Renal pelvis (tissue), 4 donors: Measurements from ENCODE around the gene PDIA5. TPM values are rescaled to one million over a fixed set of nuclear protein-coding genes. Genes with fewer than 3 reads are reported as not detected.
"Not testable (repeated sequence)": the region's sequence is repeated elsewhere in the genome, so short reads cannot be mapped to it uniquely, and the experiment has no call there.

Experiments
- DNase-seq: peaks from one replicate; pipeline ENCODE4 v3.0.0-alpha.2; 2013
- polyA plus RNA-seq, 3 donors: library from polyadenylated mRNA; unstranded; fragments of 120-200 nt; gene quantifications; one replicate each; pipeline ENCODE4 v1.2.1, GENCODE V29; 2013; ENCODE audit not compliant: insufficient read length in 3 of 3

PDIA5 gene
- polyA plus RNA-seq, 3 donors = 25.2 to 30.4 (median 25.9) TPM

DNA sequence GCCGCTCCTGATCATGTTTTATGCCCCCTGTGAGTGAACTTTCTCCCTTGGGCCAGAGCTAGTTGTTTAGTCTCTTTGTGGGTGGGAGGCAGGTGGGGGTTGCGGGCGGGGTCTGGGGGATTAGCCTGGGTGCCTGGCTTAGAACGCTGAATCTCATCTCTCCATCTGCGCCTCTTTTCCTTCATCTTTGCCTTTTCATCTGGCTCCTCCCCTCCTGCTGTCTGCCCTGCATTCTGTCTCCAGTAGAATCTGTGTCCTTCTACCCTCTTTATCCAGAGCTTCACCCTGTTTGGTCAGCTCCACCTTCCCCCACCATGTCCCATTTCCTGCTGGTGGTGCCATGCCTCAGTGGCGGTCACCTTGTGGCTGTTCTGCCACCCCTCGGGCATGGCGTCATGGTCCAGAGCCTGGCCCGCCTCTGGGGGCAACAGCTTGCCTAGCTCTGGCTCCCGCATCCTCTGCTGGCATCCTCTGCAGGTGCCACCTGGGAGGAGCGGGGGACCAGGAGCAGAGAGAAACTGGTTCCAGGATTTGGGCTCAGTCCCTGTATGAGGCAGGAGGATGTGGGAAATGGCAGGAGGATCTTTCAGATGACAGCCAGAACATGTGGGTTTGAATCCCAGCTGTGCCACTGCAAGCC, 44.3 kb downstream of the PDIA5 start:
- DNase-seq = no peak

DNA sequence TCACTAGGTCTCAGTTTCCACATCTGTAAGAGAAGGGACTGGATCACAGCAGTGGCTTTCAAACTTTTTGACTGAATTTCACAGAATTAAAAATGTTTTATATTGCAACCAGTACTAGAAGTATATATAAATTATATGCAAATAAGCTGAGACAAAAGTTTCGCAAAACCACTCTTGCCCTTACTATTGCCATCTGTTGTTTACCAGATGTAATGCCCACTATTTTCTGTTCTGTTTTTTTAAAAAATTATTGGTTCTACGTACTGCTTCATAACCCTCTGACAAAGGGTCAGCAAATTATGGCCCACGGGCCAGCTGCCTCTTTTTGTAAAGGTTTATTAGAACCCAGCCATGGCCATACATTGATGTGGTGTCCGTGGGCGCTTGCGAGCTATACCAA, 44.8 kb downstream of the PDIA5 start:
- DNase-seq = no peak

DNA sequence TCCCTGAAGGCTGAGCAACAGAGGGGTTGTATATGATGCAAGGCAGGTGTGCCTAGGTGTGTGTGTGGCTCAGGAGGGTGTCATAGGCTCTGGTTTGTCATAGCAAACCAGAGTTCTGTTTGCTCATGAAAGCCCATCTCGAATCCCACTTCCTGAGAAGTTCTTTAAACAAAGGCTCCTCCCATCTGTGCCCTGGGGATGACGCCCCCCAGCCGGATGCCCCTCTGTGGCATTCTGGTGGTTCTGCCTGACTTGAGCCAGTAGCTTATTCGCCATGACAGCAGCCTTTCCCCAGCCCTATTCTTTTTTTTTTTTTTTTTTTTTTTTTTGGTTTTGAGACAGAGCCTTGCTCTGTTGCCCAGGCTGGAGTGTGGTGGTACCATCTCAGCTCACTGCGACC, 45.4 kb downstream of the PDIA5 start:
- DNase-seq = no peak

DNA sequence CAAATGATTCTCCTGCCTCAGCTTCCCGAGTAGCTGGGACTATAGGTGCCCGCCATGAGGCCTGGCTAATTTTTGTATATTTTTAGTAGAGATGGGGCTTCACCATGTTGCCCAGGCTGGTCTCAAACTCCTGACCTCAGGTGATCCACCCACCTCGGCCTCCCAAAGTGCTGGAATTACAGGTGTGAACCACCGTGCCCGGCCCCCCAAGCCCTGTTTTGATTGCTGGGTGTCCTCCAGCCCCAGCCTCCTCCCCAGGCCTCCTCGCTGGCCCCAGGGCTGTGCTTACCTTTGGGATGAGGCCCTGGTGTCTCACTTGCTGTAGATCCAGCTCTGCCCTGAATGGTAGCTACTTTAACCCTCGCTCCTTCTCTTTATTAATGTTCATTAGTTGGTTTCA, 45.8 kb downstream of the PDIA5 start:
- DNase-seq = not testable (repeated sequence)

DNA sequence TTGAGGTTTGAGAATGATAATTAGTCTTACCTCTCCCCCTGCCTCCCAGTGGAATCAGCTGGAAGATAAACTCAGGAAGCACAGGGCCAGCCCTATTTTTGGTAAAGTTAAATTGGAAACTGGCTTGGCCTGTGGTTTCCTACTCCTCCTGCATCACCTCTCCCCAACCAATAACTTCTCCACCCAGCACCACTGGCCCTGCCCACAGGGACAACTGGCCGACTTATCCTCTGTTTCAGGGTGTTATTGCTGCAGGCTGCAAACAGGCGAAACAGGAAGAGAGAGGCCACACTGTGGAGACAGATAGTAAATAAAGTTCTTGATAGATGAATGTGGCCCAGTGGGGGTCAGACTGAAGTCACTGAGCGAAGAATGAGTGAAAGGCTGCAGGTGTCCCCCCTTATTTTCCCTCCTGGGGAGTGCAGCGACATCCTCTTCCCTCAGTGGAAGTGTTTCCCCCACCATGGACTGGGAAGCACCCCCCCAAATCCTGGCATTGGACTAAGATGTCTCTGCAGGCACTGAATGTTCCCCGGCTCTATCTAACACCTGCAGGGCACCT, 47.1 kb downstream of the PDIA5 start:
- DNase-seq = no peak

DNA sequence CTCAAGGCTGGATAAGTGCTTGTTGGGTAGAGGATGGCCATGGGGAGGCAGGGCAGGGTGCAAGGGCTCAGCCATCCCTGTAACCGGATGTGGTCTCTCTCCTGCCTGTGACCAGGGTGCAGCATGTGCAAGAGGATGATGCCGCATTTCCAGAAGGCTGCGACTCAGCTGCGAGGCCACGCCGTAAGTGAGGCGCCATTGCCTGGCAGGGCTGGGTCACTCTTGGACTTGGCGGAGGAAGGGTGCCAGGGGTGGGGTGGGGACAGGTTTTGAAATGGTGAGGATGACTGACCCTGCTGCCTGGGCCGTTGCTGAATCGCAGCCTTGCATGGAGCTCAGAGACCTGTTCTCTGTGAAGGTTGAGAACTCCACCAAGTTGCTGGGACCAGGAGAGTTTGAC, 49.3 kb downstream of the PDIA5 start:
- DNase-seq = no peak

DNA sequence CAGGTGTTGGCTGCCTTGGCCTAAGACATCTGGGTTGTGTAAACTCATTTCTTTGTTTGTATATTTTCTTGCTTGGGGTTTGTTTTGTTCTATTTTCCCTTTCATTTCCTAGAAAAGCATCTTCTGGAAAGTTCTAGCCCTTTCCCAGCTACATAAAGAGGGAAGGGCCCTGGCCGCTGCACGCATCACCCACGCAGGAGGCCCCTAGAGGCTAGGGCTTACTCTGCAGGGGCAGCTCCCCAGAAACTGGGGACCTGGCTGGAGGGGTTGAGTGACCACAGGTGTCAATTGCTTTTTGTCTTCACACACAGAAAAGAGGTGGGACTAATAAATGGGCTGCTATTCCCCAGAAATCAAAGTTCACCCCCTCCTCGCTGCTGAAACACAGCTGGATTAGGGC, 52.6 kb downstream of the PDIA5 start:
- DNase-seq = no peak

DNA sequence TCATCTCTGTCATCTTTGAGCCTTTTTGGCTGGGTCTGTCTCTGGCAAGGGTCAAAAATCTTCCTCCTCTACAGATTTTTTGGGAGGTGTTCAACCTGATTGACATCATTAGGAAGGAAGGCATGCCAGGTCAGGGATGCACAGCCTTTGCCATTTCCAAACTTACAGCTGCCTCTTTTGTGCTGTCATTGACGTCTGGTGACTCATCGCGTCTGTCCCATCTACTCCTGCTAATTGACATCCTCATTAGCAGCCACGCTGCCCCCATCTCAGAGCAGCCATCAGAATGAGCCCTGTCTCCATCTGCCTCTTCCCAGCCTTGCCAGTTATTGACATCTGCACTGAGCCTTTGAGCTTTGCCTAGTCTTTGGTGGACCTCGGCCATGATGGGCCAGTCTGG, 53.0 kb downstream of the PDIA5 start:
- DNase-seq = no peak

DNA sequence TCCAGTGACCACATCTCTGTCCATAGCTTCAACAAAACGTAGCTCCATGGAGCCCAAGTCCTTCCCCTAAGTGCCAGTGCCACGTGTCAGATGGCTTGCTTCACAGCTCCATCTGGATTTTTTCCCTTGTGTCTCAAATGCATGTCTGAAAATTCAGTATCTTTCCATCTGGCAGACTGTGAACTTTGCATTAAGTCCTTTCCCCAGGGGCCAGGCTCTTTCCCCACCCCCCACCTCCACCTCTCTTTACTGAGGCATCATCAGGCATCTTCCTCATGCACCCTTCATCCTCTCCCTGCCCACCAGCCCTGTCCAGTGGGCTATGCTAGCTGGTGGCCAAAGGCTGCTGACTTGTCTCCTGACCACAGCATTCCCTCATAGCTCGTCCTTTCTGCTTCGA, 53.7 kb downstream of the PDIA5 start:
- DNase-seq = no peak

DNA sequence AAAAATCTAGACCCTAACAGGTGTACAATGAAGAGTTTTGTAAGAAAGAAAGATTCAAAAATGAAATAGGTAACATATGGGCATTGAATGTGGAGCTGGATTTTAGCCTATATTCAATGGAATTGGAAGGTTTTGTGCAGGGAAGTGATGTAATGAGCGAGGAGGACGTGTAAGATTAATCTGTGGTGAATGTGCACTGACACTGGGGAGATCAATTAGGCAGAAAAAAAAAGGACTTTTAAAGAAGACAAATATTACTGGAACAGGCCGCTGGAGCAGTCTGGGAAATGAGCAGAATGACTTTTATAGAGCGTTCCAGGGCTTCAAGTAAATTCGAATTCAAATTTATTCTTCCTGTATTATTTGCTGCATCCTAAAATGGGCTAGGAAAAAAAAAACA, 55.2 kb downstream of the PDIA5 start:
- no peak for DNase-seq

DNA sequence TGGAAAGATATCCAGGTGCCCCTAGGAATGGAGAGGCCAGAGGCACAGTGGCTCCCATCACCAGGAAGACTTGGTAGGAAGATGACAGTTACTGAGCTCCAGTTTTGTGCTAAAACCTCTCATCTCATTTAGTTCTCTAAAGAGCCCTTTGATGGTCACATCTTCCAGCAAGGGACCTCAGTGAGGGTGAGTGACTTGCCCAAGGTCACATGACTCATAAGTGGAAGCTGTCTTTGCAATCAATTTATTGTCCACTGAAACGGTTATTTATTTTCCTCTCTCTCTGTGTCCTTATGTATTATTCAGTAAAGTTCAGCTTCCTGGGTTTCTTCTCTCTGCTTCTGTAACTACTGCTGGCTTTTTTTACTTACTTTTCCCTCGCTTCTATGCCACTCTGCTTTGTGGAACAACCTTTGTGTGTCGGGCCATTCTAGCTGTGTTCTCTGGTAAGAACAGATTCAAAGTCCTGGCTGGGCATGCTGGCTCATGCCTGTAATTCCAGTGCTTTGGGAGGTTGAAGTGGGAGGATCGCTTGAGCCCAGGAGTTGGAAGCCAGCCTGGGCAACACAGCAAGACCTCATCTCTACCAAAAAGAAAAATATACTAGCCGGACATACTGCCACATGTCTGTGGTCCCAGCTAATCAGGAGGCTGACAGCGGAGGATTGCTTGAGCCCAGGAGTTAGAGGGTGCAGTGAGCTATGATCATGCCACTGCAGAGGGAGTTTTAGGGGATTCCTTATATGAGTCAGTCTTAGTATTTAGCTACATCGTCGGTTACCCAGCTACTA, 55.9 kb downstream of the PDIA5 start:
- no peak for DNase-seq

DNA sequence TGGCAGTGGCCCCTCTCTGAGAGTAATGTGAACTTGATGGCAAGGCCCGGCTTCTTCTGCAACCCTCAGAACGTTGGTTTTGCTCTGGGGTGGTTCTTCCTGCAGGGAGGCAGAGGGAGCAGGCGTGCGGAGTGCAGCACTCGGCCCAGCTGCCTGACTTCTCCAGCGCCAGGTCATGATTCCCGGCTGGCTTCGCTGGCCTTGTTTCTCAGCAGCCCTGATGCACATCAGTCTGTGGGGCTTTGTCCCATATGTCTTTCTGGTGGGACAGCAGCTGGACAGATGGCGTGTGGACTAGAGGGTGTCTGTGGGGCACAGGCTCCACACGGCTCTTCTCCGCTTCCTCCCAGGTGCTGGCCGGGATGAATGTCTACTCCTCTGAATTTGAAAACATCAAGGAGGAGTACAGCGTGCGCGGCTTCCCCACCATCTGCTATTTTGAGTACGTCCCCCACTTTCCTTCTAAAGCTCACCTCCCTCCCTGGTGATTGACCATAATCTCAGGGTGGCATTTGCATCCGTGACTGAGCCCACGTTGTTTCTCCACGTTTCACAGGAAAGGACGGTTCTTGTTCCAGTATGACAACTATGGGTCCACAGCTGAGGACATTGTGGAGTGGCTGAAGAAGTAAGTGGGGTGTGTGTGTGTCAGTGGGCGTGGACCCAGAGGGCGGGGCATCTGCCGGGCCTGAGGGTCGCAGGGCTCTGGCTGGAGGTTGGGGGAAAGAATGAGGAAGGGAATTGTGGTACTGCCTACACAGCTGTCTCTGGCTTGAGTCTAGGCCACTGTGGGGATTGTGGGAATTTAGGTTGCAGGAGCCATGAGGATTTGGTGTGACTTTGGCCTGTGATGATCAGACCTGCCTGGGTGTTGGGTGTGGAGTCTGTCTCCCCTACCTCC, 57.1 kb downstream of the PDIA5 start:
- DNase-seq = no peak

DNA sequence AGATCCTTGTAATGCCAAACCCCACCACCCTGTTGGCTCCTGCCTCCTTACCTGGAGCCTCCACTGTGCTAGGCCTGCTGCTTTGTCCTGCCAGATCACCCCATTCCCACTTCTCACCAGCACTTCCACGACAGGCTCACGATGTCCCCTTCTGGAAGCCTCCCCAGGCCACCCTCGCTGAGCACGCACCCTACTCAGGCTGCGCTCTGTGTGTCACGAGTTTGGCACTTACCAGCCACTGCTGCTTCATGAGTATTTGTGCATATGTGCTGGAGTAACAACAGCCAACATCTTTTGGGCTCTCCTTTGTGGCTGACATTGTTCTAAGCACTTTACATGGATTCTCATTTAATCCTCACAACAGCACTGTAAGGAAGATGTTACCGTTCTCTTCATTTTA, 58.1 kb downstream of the PDIA5 start:
- no peak for DNase-seq

DNA sequence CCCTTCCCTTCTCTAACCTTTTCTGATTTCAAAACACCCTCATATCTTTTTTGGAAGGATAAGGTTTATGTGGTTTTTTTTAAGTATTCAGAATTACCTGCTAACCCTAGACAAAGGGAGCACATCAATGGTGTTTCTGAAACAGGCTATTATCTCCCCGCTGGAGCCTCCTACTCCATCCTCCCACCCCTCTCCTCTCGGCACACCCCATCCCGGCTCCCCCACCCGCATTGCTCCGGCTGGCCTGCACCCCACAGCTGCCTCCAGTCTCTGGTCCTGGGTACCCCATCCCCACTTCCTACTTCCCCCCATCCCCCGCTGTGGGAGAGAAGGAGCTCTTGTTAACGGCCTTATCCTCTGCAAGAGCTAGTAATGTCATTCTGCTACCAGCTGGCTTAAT, 59.2 kb downstream of the PDIA5 start:
- DNase-seq = no peak

DNA sequence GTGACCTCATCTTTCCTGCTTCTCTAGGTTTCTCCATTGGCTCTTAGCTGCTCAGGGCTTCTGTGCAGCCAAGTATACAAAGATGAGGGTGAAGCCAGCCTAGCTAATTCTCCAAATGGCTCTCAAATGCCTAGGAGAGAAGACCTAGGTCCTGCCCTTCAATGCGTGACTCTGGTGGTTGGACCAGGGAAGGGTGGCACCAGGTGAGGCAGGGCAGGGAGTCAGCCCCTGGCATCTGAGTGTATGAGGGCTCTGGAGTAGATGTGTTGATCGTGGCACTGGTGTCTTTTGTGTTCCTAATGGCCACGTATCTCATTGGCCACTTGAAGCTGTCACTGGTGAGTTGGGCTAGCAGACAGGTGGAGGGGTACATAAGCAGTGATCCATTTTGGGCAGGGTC, 59.8 kb downstream of the PDIA5 start:
- DNase-seq = no peak

DNA sequence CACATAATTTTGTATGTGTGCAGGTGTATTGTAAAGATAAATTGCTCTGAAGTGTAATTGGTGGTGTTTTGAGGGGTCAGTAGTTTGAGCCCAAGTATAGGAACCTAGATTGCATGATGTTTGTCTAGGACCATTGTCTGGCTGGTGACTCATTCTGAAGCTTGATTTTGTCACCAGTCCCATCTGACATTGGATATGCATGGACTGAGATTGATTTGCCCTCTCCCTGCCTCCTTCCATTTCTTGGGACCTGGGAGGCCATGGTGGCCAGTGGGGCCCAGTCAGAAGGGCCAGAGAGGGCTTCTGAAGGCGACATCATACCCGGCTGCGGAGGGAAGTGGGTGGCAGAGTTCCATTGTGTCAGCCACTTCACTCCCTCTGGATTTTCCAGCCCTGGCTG, 62.3 kb downstream of the PDIA5 start:
- no peak for DNase-seq

DNA sequence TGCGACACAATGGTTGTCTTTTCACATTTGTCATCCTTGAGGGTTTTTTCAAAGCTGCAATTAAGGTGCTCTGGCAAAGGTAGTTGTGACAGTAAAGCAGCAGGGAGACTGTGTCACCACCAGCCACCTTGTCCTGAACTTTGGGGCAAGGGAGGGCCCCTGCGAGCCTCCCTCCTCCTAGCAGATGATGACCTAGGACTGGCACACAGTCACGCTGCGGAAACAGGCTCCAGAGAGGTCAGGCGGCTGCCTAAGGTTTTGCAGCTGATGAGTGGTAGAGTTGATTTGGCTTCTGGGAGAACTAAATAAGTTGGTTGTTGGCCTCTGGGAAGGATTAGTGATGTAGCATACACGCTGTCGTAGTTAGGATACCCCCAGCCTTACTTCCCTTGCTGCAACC, 62.7 kb downstream of the PDIA5 start:
- no peak for DNase-seq

DNA sequence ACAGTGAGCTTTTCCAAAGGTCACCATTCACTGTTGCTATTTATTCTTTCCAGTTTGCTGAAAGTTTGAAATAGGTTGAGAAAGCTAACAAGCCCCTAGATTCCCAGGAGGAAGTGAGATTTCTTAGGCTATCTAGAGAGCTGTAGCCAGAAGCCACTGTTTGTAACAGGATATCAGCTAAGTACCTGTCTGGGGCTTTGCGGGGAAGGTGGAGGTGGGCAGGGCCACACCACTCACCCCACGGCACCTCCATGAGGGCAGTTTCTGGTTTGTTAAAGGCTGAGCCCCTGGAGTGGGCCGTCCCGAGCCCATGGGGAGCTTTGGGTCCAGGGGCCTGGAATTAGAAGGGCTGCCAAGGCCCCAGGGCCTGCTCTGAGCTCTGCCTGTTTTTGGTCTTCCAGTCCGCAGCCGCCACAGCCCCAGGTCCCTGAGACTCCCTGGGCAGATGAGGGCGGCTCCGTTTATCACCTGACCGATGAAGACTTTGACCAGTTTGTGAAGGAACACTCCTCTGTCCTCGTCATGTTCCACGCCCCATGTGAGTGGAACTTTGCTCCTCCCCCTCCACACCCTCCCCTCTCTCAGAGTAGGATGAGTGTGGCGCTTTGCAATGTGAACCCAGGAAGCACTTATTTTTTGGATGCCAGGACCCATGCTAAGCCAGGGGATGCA, 63.4 kb downstream of the PDIA5 start:
- DNase-seq = no peak

DNA sequence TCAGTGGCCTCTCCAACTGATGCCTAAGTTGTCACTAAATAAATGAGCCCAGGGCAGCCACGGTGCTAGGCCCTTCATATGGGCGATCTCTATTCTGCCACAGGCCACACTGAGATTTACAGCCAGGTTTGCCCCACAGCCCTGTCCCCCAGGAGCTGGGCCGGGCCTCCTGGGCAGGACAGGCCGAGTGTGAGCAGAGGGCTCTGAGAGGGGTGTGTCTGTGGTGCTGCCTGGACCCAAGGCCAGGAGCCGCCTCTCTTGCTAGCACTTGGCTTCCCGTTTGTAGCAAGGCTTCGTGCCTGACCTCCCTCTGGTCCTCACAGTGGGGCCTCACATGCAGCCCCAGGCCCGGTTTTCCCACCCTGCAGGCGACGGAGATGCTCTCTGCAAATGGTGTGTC, 67.8 kb downstream of the PDIA5 start:
- no peak for DNase-seq

DNA sequence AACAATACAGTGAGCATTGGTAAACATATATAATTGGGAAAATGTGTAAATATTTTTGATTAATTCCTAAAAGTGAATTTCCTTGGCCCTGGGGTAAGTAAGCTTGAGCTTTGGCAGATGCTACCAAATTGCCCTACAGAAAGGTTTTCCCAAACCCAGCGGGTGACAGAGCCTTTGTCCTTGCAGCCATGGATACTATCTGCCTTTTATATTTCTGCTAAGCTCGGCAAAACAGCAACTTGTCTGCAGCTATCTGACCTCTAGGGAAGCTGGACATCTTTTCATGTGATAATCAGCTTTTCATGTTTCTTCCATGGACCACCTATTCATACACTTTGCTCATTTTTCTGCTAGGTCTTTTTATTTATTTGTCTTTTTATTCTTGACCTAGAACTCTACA, 70.2 kb downstream of the PDIA5 start:
- DNase-seq = no peak

DNA sequence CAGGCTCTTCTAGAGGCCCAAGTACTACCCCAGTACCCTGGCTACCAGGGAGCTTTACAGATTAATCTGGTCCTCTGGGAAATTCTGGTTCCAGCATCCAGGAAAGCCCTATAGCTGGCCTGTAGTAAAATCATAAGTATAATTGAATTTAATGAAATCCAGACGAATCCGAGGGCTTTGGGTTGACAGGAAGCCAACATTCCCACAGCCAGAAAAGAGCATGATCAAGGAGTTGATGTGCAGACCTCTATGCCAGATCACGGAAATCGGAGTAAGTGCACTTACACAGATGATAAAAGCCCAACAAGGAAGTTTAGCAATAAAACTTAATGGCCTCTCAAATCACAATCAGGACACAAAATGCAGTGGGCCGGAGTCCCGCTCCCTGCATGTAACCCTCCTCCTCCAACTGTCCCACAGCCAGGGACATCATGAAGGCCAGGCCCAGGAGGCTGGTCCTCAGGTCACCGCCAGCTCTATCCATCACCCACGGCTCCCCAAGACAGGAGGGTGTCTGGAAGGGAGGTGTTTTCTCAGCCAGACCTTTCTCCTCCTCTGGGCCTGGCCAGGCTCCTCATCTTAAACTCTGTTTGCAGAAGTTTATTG, 72.1 kb downstream of the PDIA5 start:
- peak; percentile 83 for DNase-seq

DNA sequence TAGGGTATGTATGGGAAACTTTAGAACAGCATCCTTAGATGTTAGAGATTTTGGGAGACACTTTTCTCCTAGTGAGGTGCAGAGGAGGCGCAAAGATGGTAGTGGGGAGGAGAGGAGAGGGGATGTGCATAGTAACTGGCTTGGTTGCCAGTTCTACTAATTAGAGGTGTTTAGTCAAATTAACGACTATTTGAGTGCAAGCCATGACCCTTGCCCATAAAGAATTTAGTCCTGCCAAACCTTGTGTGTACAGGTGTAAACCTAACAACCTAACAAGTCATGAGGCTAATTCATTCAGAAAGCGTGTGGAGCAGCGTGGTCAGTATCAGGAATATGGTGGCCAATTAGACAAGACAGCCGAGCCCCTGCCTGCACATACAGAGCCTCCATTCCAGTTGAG, 72.7 kb downstream of the PDIA5 start:
- DNase-seq = no peak
